Measurements from ENCODE around the gene NLN.
"Not testable (repeated sequence)": the region's sequence is repeated elsewhere in the genome, so short reads cannot be mapped to it uniquely, and the experiment has no call there.

NLN gene

DNA sequence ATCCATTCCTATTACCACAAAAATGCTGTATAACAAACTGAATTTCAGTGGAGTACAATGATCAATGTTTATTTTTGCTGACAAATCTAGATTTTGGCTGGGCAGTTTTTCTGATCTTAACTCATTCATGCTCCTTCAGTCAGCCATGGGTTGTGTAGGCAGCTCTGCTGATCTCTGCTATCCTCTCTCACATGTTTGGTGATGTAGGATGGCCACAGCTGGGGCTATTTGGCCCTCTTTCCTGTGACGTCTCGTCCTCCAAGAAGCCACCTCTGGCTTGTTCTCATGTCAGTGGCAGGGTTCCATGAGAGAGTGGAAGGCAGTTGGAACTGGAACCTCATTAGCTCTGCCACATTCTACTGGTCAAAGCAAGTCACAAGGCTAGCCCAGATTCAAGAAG, 8.9 kb downstream of the NLN start:
- Histone ChIP-seq H3K27ac (replicated peaks) (no peak overlapping the region), H3K27me3 (ENCODE audit: insufficient read depth, poor library complexity, severe bottlenecking) (no peaks in the 10 kb centered on the region), H3K4me3 (replicated peaks; ENCODE audit: insufficient read depth, low read length) (no peak overlapping the region)
- no peak for DNase-seq (ENCODE audit: low read depth in 1 of 2, low spot score in 1 of 2)
- TF ChIP-seq, protein P1, sequence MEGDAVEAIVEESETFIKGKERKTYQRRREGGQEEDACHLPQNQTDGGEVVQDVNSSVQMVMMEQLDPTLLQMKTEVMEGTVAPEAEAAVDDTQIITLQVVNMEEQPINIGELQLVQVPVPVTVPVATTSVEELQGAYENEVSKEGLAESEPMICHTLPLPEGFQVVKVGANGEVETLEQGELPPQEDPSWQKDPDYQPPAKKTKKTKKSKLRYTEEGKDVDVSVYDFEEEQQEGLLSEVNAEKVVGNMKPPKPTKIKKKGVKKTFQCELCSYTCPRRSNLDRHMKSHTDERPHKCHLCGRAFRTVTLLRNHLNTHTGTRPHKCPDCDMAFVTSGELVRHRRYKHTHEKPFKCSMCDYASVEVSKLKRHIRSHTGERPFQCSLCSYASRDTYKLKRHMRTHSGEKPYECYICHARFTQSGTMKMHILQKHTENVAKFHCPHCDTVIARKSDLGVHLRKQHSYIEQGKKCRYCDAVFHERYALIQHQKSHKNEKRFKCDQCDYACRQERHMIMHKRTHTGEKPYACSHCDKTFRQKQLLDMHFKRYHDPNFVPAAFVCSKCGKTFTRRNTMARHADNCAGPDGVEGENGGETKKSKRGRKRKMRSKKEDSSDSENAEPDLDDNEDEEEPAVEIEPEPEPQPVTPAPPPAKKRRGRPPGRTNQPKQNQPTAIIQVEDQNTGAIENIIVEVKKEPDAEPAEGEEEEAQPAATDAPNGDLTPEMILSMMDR (IDR thresholded peaks at IDR 0.05; ENCODE audit: insufficient read depth, low read length) = no peak
- TF ChIP-seq, protein P2, sequence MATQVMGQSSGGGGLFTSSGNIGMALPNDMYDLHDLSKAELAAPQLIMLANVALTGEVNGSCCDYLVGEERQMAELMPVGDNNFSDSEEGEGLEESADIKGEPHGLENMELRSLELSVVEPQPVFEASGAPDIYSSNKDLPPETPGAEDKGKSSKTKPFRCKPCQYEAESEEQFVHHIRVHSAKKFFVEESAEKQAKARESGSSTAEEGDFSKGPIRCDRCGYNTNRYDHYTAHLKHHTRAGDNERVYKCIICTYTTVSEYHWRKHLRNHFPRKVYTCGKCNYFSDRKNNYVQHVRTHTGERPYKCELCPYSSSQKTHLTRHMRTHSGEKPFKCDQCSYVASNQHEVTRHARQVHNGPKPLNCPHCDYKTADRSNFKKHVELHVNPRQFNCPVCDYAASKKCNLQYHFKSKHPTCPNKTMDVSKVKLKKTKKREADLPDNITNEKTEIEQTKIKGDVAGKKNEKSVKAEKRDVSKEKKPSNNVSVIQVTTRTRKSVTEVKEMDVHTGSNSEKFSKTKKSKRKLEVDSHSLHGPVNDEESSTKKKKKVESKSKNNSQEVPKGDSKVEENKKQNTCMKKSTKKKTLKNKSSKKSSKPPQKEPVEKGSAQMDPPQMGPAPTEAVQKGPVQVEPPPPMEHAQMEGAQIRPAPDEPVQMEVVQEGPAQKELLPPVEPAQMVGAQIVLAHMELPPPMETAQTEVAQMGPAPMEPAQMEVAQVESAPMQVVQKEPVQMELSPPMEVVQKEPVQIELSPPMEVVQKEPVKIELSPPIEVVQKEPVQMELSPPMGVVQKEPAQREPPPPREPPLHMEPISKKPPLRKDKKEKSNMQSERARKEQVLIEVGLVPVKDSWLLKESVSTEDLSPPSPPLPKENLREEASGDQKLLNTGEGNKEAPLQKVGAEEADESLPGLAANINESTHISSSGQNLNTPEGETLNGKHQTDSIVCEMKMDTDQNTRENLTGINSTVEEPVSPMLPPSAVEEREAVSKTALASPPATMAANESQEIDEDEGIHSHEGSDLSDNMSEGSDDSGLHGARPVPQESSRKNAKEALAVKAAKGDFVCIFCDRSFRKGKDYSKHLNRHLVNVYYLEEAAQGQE (IDR thresholded peaks at IDR 0.05; ENCODE audit: insufficient replicate concordance, low read depth) = no peak
- TF ChIP-seq SPI1 (IDR thresholded peaks at IDR 0.05; ENCODE audit: borderline replicate concordance, low read depth) (no peak), GABPA (IDR thresholded peaks at IDR 0.05; ENCODE audit: low read depth) (no peak), POLR2AphosphoS5 (IDR thresholded peaks at IDR 0.05; ENCODE audit: low read depth) (no peak)

DNA sequence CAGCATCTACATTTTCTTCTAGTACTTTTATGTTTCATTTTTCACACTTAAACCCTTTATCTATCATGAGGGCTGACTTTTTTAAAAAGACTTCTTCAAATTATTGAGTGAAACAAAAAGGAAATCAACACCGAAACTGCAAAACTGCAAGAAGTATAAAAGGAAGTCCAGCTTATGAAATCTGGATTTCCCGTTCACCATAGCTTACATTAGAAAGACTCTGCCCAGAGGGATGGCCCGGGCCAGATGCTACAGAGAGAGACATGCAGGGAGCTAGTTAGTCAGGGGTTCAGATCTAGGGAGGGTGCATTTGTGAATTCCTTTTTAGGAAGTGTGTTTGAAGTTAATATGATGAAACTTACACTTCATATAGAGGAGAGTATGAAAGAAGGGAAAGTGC, 10.0 kb downstream of the NLN start:
- H3K4me3 ChIP-seq (replicated peaks; ENCODE audit: insufficient read depth, low read length); DNase-seq (ENCODE audit: low read depth in 1 of 2, low spot score in 1 of 2); H3K27ac ChIP-seq (replicated peaks); H3K27me3 ChIP-seq (ENCODE audit: insufficient read depth, poor library complexity, severe bottlenecking): not testable (repeated sequence)

- not testable (repeated sequence) for H3K27me3 ChIP-seq (ENCODE audit: insufficient read depth, poor library complexity, severe bottlenecking); DNase-seq (ENCODE audit: low read depth in 1 of 2, low spot score in 1 of 2); H3K4me3 ChIP-seq (replicated peaks; ENCODE audit: insufficient read depth, low read length); H3K27ac ChIP-seq (replicated peaks)
These were observed 12.3 kb downstream of the NLN start for GRCh38 chr5:65734196-65734775.

GRCh38 chr5:65734921-65735320, 12.9 kb downstream of the NLN start:
- H3K27me3 ChIP-seq (ENCODE audit: insufficient read depth, poor library complexity, severe bottlenecking) = no peaks in the 10 kb centered on the region
- no peak overlapping the region for H3K4me3 ChIP-seq (replicated peaks; ENCODE audit: insufficient read depth, low read length)
- DNase-seq (ENCODE audit: low read depth in 1 of 2, low spot score in 1 of 2) = no peak
- H3K27ac ChIP-seq (replicated peaks) = no peak overlapping the region
- TF ChIP-seq POLR2AphosphoS5 (IDR thresholded peaks at IDR 0.05; ENCODE audit: low read depth) = no peak
- TF ChIP-seq SPI1 (IDR thresholded peaks at IDR 0.05; ENCODE audit: borderline replicate concordance, low read depth) = no peak
- no peak for TF ChIP-seq GABPA (IDR thresholded peaks at IDR 0.05; ENCODE audit: low read depth)
- TF ChIP-seq, protein P2 (IDR thresholded peaks at IDR 0.05; ENCODE audit: insufficient replicate concordance, low read depth) = no peak
- TF ChIP-seq, protein P1 (IDR thresholded peaks at IDR 0.05; ENCODE audit: insufficient read depth, low read length) = no peak

GRCh38 chr5:65736011-65736410, 14.0 kb downstream of the NLN start:
- H3K4me3 ChIP-seq (replicated peaks; ENCODE audit: insufficient read depth, low read length) = no peak overlapping the region
- no peak overlapping the region for H3K27ac ChIP-seq (replicated peaks)
- DNase-seq (ENCODE audit: low read depth in 1 of 2, low spot score in 1 of 2) = no peak
- TF ChIP-seq GABPA (IDR thresholded peaks at IDR 0.05; ENCODE audit: low read depth) = no peak
- TF ChIP-seq, protein P1 (IDR thresholded peaks at IDR 0.05; ENCODE audit: insufficient read depth, low read length) = no peak
- no peak for TF ChIP-seq POLR2AphosphoS5 (IDR thresholded peaks at IDR 0.05; ENCODE audit: low read depth)
- no peak for TF ChIP-seq SPI1 (IDR thresholded peaks at IDR 0.05; ENCODE audit: borderline replicate concordance, low read depth)
- no peaks in the 10 kb centered on the region for H3K27me3 ChIP-seq (ENCODE audit: insufficient read depth, poor library complexity, severe bottlenecking)

Data from HL-60 (cell line).